ENCODE measurements around the gene HSD11B1.

DNA sequence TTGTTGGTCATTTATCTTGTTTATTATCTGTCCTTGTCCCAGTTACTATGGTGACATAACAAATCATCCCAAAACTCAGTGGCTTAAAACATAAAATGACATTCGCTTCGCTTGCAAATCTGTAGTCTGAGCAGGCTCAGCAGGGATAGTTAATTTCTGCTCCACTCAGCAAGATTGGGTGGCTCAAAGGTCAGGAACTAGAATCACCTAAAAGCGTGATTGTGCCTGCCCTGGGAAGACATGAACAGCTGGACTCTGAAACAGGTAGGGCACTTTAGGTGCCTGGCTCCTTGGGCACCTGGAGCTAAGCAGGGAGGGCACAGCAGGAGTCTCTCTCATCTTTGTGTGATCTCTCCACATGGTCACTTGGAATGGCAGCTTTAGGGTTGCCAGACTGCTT is 36.5 kb downstream of the HSD11B1 start:
- TF ChIP-seq CTCF (IDR thresholded peaks at IDR 0.05) (no peak), EP300 (IDR thresholded peaks at IDR 0.05) (no peak)

Data from sigmoid colon (tissue), 4 donors.